SK-N-MC (cell line): Measurements from ENCODE around the gene DLL4.

Experiments used
- EZH2 ChIP-seq: fragments of 200-600 bp; sonication (generic); IDR thresholded peaks from one replicate; pipeline ENCODE4 v1.6.1; 2017; ENCODE audit warnings: antibody characterized with exemption
- FOXP2 ChIP-seq: optimal IDR thresholded peaks from 2 replicates; pipeline ENCODE3; 2011; ENCODE audit warnings: mild to moderate bottlenecking, moderate library complexity; ENCODE audit not compliant: insufficient read depth; ENCODE audit errors: extremely low read length, control extremely low read depth
- POLR2AphosphoS5 ChIP-seq: IDR thresholded peaks from 2 replicates; pipeline ENCODE4 v1.6.1; 2012; ENCODE audit warnings: mild to moderate bottlenecking, low read depth, low read length, borderline replicate concordance

DNA sequence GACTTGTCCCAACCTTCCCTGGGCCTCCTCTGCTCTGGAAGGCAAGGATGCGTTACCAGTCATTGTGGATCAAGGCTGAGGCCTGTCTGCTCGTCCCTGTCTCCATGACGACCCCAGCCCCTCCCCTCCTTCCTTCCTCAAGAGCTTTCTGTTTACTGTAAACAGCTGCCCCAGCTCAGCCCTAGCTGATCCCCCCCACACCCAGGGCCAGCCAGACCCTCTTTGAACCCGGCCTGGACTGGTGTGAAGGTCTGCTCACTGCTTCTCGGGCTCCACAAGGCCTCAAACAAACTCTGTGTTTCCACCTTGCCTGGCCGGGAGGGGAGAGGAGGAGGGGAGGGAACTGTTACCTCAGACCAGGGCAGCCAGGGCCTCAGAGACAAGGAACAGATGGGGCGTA is 18.0 kb upstream of the DLL4 start:
- TF ChIP-seq EZH2, result no peak
- no peak for TF ChIP-seq POLR2AphosphoS5
- peak; percentile 93 for TF ChIP-seq FOXP2
